Measurements from ENCODE around the gene ZNF189.

The ZNF189 gene

GRCh38 chr9:101440714-101441230, 42.1 kb downstream of the ZNF189 start:
- CTCF ChIA-PET: no interaction called here
- no peak for TF ChIP-seq ELF4 (IDR thresholded peaks at IDR 0.05)
- TF ChIP-seq HDGF (IDR thresholded peaks at IDR 0.05; ENCODE audit: borderline replicate concordance): no peak
- no peak for TF ChIP-seq TARDBP (IDR thresholded peaks at IDR 0.05)
- no peak for TF ChIP-seq SUZ12 (IDR thresholded peaks at IDR 0.05)
- no peak for TF ChIP-seq FOXA1 (IDR thresholded peaks at IDR 0.05)
- TF ChIP-seq FOXK2 (IDR thresholded peaks at IDR 0.05): no peak
- no peak for TF ChIP-seq FOXM1 (IDR thresholded peaks at IDR 0.05; ENCODE audit: borderline replicate concordance)
- TF ChIP-seq NFRKB (IDR thresholded peaks at IDR 0.05): no peak
- no peak for TF ChIP-seq CTBP1 (IDR thresholded peaks at IDR 0.05; ENCODE audit: borderline replicate concordance)
- no peak for TF ChIP-seq L3MBTL2 (conservative IDR thresholded peaks at IDR 0.05)
- TF ChIP-seq BHLHE40 (IDR thresholded peaks at IDR 0.05; ENCODE audit: borderline replicate concordance): no peak
- TF ChIP-seq ZNF384 (IDR thresholded peaks at IDR 0.05): no peak
- no peak for TF ChIP-seq SP1 (IDR thresholded peaks at IDR 0.05)
- no peak for TF ChIP-seq LEF1 (IDR thresholded peaks at IDR 0.05; ENCODE audit: borderline replicate concordance)
- POLR2A ChIA-PET: no interaction called here
- no peak for DNase-seq (ENCODE audit: extremely low spot score)

- POLR2A ChIA-PET: no interaction called here
- CTCF ChIA-PET: no interaction called here
- TF ChIP-seq L3MBTL2 (conservative IDR thresholded peaks at IDR 0.05) (no peak), FOXA1 (IDR thresholded peaks at IDR 0.05) (no peak), SUZ12 (IDR thresholded peaks at IDR 0.05) (no peak), FOXK2 (IDR thresholded peaks at IDR 0.05) (no peak), CTBP1 (IDR thresholded peaks at IDR 0.05; ENCODE audit: borderline replicate concordance) (no peak), ELF4 (IDR thresholded peaks at IDR 0.05) (no peak), ZNF384 (IDR thresholded peaks at IDR 0.05) (no peak), BHLHE40 (IDR thresholded peaks at IDR 0.05; ENCODE audit: borderline replicate concordance) (no peak), TARDBP (IDR thresholded peaks at IDR 0.05) (no peak), NFRKB (IDR thresholded peaks at IDR 0.05) (no peak), FOXM1 (IDR thresholded peaks at IDR 0.05; ENCODE audit: borderline replicate concordance) (no peak), SP1 (IDR thresholded peaks at IDR 0.05) (no peak), HDGF (IDR thresholded peaks at IDR 0.05; ENCODE audit: borderline replicate concordance) (no peak)
- DNase-seq (ENCODE audit: extremely low spot score): no peak
Measured at GRCh38 chr9:101442318-101442717, 43.7 kb downstream of the ZNF189 start.

- ChIA-PET CTCF (no interaction called here), POLR2A (no interaction called here)
- TF ChIP-seq FOXK2 (IDR thresholded peaks at IDR 0.05) (no peak), ARNT (IDR thresholded peaks at IDR 0.05) (no peak), TARDBP (IDR thresholded peaks at IDR 0.05) (no peak), CTBP1 (IDR thresholded peaks at IDR 0.05; ENCODE audit: borderline replicate concordance) (no peak), PKNOX1 (IDR thresholded peaks at IDR 0.05) (no peak), HDGF (IDR thresholded peaks at IDR 0.05; ENCODE audit: borderline replicate concordance) (no peak), ELF4 (IDR thresholded peaks at IDR 0.05) (no peak), SP1 (IDR thresholded peaks at IDR 0.05) (no peak), FOXM1 (IDR thresholded peaks at IDR 0.05; ENCODE audit: borderline replicate concordance) (no peak), LEF1 (IDR thresholded peaks at IDR 0.05; ENCODE audit: borderline replicate concordance) (no peak)
- no peak for DNase-seq (ENCODE audit: extremely low spot score)
Measured at GRCh38 chr9:101442736-101443135, 44.1 kb downstream of the ZNF189 start.

- POLR2A ChIA-PET: no interaction called here
- CTCF ChIA-PET: no interaction called here
- DNase-seq (ENCODE audit: extremely low spot score): no peak
- TF ChIP-seq BHLHE40 (IDR thresholded peaks at IDR 0.05; ENCODE audit: borderline replicate concordance) (no peak), ZNF384 (IDR thresholded peaks at IDR 0.05) (no peak), SP1 (IDR thresholded peaks at IDR 0.05) (no peak)
Measured at GRCh38 chr9:101443364-101443771, 44.7 kb downstream of the ZNF189 start.

GRCh38 chr9:101445353-101446029, 46.8 kb downstream of the ZNF189 start:
- DNase-seq (ENCODE audit: extremely low spot score): no peak
- TF ChIP-seq BHLHE40 (IDR thresholded peaks at IDR 0.05; ENCODE audit: borderline replicate concordance): no peak
- no peak for TF ChIP-seq SP1 (IDR thresholded peaks at IDR 0.05)
- TF ChIP-seq SUZ12 (IDR thresholded peaks at IDR 0.05): no peak
- no peak for TF ChIP-seq TARDBP (IDR thresholded peaks at IDR 0.05)
- no peak for TF ChIP-seq FOXK2 (IDR thresholded peaks at IDR 0.05)
- no peak for TF ChIP-seq ZNF384 (IDR thresholded peaks at IDR 0.05)
- TF ChIP-seq HDGF (IDR thresholded peaks at IDR 0.05; ENCODE audit: borderline replicate concordance): no peak
- no peak for TF ChIP-seq L3MBTL2 (conservative IDR thresholded peaks at IDR 0.05)
- TF ChIP-seq FOXM1 (IDR thresholded peaks at IDR 0.05; ENCODE audit: borderline replicate concordance): no peak
- no peak for TF ChIP-seq PKNOX1 (IDR thresholded peaks at IDR 0.05)
- TF ChIP-seq ARNT (IDR thresholded peaks at IDR 0.05): no peak
- TF ChIP-seq LEF1 (IDR thresholded peaks at IDR 0.05; ENCODE audit: borderline replicate concordance): no peak
- no peak for TF ChIP-seq FOXA1 (IDR thresholded peaks at IDR 0.05)
- TF ChIP-seq CTBP1 (IDR thresholded peaks at IDR 0.05; ENCODE audit: borderline replicate concordance): no peak
- TF ChIP-seq NFRKB (IDR thresholded peaks at IDR 0.05): no peak
- CTCF ChIA-PET: no interaction called here
- POLR2A ChIA-PET: interaction anchor here (1.5 kb wide), 1 partner anchor 36 kb away, joined by 3 read pairs; no protein-coding TSS in a partner anchor

- no peak for DNase-seq (ENCODE audit: extremely low spot score)
- TF ChIP-seq HDGF (IDR thresholded peaks at IDR 0.05; ENCODE audit: borderline replicate concordance) (no peak), ZNF384 (IDR thresholded peaks at IDR 0.05) (no peak), FOXK2 (IDR thresholded peaks at IDR 0.05) (no peak), ELF4 (IDR thresholded peaks at IDR 0.05) (no peak), FOXM1 (IDR thresholded peaks at IDR 0.05; ENCODE audit: borderline replicate concordance) (no peak), SUZ12 (IDR thresholded peaks at IDR 0.05) (no peak), NFRKB (IDR thresholded peaks at IDR 0.05) (no peak), TARDBP (IDR thresholded peaks at IDR 0.05) (no peak), CTBP1 (IDR thresholded peaks at IDR 0.05; ENCODE audit: borderline replicate concordance) (no peak), BHLHE40 (IDR thresholded peaks at IDR 0.05; ENCODE audit: borderline replicate concordance) (no peak), SP1 (IDR thresholded peaks at IDR 0.05) (no peak), FOXA1 (IDR thresholded peaks at IDR 0.05) (no peak), LEF1 (IDR thresholded peaks at IDR 0.05; ENCODE audit: borderline replicate concordance) (no peak), L3MBTL2 (conservative IDR thresholded peaks at IDR 0.05) (no peak), ARNT (IDR thresholded peaks at IDR 0.05) (no peak), PKNOX1 (IDR thresholded peaks at IDR 0.05) (no peak)
- ChIA-PET CTCF (no interaction called here), POLR2A (interaction anchor here (1.5 kb wide), 1 partner anchor 35 kb away, joined by 3 read pairs; no protein-coding TSS in a partner anchor)
Measured at GRCh38 chr9:101446732-101447131, 48.1 kb downstream of the ZNF189 start.

All from HEK293T (cell line).